IPS-18a (cell line): ENCODE data around the gene PODNL1.
"Not testable (repeated sequence)": the region's sequence is repeated elsewhere in the genome, so short reads cannot be mapped to it uniquely, and the experiment has no call there.

Experiments
- H3K27ac ChIP-seq: one replicate; pipeline ENCODE4 v1.5.1; 2013; ENCODE audit warnings: low read length
- H3K27me3 ChIP-seq: one replicate; pipeline ENCODE4 v1.6.1; 2013; ENCODE audit warnings: mild to moderate bottlenecking, low read length; ENCODE audit not compliant: control insufficient read depth, insufficient read depth
- H3K36me3 ChIP-seq: one replicate; pipeline ENCODE4 v1.6.1; 2013; ENCODE audit warnings: low read depth, low read length; ENCODE audit not compliant: control insufficient read depth
- H3K4me1 ChIP-seq: one replicate; pipeline ENCODE4 v1.6.1; 2013; ENCODE audit warnings: low read depth, low read length; ENCODE audit not compliant: control insufficient read depth
- H3K4me3 ChIP-seq: one replicate; pipeline ENCODE4 v1.5.1; 2013; ENCODE audit warnings: low read length
- H3K9ac ChIP-seq: one replicate; pipeline ENCODE4 v1.6.1; 2013; ENCODE audit warnings: mild to moderate bottlenecking, low read length, moderate library complexity
- H3K9me3 ChIP-seq: one replicate; pipeline ENCODE4 v1.6.1; 2013; ENCODE audit warnings: low read depth, low read length; ENCODE audit not compliant: control insufficient read depth

The PODNL1 gene

GRCh38 chr19:13981467-13981866 lies 43.2 kb upstream of the PODNL1 start:
- H3K4me1 ChIP-seq = peaks cover 19% of the 10 kb centered on the region
- no peak overlapping the region for H3K4me3 ChIP-seq
- no peaks in the 10 kb centered on the region for H3K9me3 ChIP-seq
- H3K27me3 ChIP-seq = no peaks in the 10 kb centered on the region
- no peak overlapping the region for H3K9ac ChIP-seq
- no peak overlapping the region for H3K27ac ChIP-seq
- no peaks in the 10 kb centered on the region for H3K36me3 ChIP-seq

GRCh38 chr19:13981021-13981420 lies 42.8 kb upstream of the PODNL1 start:
- H3K4me3 ChIP-seq = no peak overlapping the region
- H3K27ac ChIP-seq = no peak overlapping the region
- H3K4me1 ChIP-seq = peaks cover 15% of the 10 kb centered on the region
- H3K9ac ChIP-seq = no peak overlapping the region
- no peaks in the 10 kb centered on the region for H3K36me3 ChIP-seq
- no peaks in the 10 kb centered on the region for H3K27me3 ChIP-seq
- H3K9me3 ChIP-seq = no peaks in the 10 kb centered on the region

DNA sequence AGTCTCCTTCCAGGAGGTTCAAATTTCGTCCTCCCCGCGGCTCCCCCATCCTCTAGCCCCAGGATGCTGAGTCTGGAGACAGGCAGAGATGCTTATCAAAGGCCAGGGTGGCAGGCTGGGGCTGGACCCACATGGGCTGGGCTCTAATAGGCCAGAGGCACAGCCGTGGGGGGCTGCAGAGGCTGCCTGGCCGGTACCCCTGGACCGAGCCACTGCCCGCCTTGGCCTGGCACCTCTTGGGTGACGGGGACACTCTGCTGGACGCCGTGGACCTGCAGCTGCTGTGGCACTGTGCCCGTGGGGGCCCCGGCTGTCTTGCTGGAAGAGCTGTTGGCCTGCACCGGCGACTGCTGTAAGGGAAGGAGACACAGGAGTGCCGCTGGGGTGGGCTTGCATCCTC lies 42.1 kb upstream of the PODNL1 start:
- no peaks in the 10 kb centered on the region for H3K27me3 ChIP-seq
- H3K4me3 ChIP-seq = no peak overlapping the region
- H3K36me3 ChIP-seq = peaks cover 3% of the 10 kb centered on the region
- H3K9ac ChIP-seq = no peak overlapping the region
- H3K4me1 ChIP-seq = peaks cover 8% of the 10 kb centered on the region
- no peaks in the 10 kb centered on the region for H3K9me3 ChIP-seq
- no peak overlapping the region for H3K27ac ChIP-seq

- Histone ChIP-seq H3K27me3 (no peaks in the 10 kb centered on the region), H3K4me3 (peak overlapping the region; percentile 59), H3K9ac (peak overlapping the region; percentile 61), H3K36me3 (peaks cover 4% of the 10 kb centered on the region), H3K4me1 (peaks cover 8% of the 10 kb centered on the region), H3K27ac (no peak overlapping the region), H3K9me3 (no peaks in the 10 kb centered on the region)
Observed at GRCh38 chr19:13979686-13980085, 41.5 kb upstream of the PODNL1 start.

- Histone ChIP-seq H3K36me3 (peaks cover 4% of the 10 kb centered on the region), H3K27me3 (no peaks in the 10 kb centered on the region), H3K27ac (no peak overlapping the region), H3K9ac (peak overlapping the region; percentile 61), H3K4me3 (peak overlapping the region; percentile 59), H3K4me1 (peaks cover 8% of the 10 kb centered on the region), H3K9me3 (no peaks in the 10 kb centered on the region)
Observed at GRCh38 chr19:13979244-13979615, 41.0 kb upstream of the PODNL1 start.

GRCh38 chr19:13978351-13979243 lies 40.4 kb upstream of the PODNL1 start:
- Histone ChIP-seq H3K36me3 (peaks cover 4% of the 10 kb centered on the region), H3K4me3 (peak overlapping the region; percentile 59), H3K27ac (no peak overlapping the region), H3K27me3 (no peaks in the 10 kb centered on the region), H3K9ac (peak overlapping the region; percentile 61), H3K9me3 (no peaks in the 10 kb centered on the region), H3K4me1 (peaks cover 5% of the 10 kb centered on the region)

- H3K9me3 ChIP-seq = no peaks in the 10 kb centered on the region
- H3K36me3 ChIP-seq = peaks cover 4% of the 10 kb centered on the region
- no peak overlapping the region for H3K4me3 ChIP-seq
- no peak overlapping the region for H3K27ac ChIP-seq
- H3K9ac ChIP-seq = peak overlapping the region; percentile 34
- no peaks in the 10 kb centered on the region for H3K27me3 ChIP-seq
- peaks cover 3% of the 10 kb centered on the region for H3K4me1 ChIP-seq
Observed at GRCh38 chr19:13977803-13978202, 39.6 kb upstream of the PODNL1 start.

DNA sequence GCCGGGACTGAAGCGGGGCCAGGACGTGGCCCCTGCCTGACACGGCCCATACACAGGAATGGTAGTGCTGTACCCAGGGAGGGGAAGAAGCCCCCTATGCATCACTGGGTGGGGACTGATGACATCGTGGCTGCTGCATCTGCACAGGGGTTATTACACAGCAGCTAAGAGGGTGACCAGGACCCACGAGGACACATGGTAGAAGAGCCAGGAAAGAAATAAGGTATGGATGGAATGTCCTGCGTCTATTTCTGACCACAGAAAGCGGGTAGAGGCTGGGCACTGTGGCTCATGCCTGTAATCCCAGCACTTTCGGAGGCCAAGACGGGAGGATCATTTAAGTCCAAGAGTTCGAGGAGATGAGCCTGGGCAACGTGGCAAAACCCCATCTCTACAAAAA lies 38.2 kb upstream of the PODNL1 start:
- peaks cover 3% of the 10 kb centered on the region for H3K4me1 ChIP-seq
- H3K9me3 ChIP-seq = no peaks in the 10 kb centered on the region
- no peak overlapping the region for H3K27ac ChIP-seq
- no peak overlapping the region for H3K4me3 ChIP-seq
- no peaks in the 10 kb centered on the region for H3K27me3 ChIP-seq
- peaks cover 4% of the 10 kb centered on the region for H3K36me3 ChIP-seq
- H3K9ac ChIP-seq = no peak overlapping the region

GRCh38 chr19:13975870-13976269 lies 37.7 kb upstream of the PODNL1 start:
- Histone ChIP-seq H3K27me3 (no peaks in the 10 kb centered on the region), H3K4me1 (peaks cover 3% of the 10 kb centered on the region), H3K9me3 (no peaks in the 10 kb centered on the region), H3K4me3 (no peak overlapping the region), H3K9ac (no peak overlapping the region), H3K36me3 (peaks cover 4% of the 10 kb centered on the region), H3K27ac (no peak overlapping the region)

DNA sequence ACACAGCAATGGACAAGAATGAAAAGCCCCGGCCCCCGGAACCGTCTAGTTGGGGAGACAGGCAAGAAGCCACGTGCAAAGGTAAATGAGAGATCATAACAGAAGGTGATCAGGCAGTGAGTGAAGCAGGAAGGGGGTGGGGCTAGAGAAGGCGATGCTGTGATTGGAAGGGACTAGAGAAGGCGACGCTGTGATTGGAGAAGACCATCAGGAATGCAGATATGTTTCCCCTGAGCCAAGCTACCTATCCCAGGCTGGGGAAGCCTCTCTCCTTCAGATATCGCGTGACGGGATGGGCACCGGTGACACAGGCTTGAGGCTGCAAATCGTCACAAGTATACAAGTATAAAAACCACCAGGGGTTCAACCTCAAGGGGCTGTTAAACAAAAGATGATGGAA lies 35.9 kb upstream of the PODNL1 start:
- no peaks in the 10 kb centered on the region for H3K27me3 ChIP-seq
- H3K4me1 ChIP-seq = peaks cover 3% of the 10 kb centered on the region
- no peak overlapping the region for H3K4me3 ChIP-seq
- H3K36me3 ChIP-seq = peaks cover 12% of the 10 kb centered on the region
- peak overlapping the region; percentile 21 for H3K9ac ChIP-seq
- H3K9me3 ChIP-seq = no peaks in the 10 kb centered on the region
- no peak overlapping the region for H3K27ac ChIP-seq

DNA sequence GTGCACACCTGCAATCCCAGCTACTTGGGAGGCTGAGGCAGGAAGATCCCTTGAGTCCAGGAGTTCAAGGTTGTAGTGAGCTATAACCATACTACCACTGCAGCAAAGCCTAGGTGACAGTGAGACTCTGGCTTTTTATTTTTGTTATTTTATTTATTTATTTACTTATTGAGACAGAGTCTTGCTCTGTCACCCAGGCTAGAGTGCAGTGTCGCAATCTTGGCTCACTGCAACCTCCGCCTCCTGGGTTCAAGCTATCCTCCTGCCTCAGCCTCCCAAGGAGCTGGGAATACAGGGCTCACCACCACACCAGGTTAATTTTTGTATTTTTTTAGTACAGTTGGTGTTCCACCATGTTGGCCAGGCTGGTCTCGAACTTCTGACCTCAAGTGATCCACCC lies 35.3 kb upstream of the PODNL1 start:
- H3K36me3 ChIP-seq = peaks cover 12% of the 10 kb centered on the region
- H3K27me3 ChIP-seq, H3K4me3 ChIP-seq, H3K9me3 ChIP-seq, H3K4me1 ChIP-seq, H3K9ac ChIP-seq, H3K27ac ChIP-seq: not testable (repeated sequence)
